IMR-90 (cell line): ENCODE data around the gene HMCN1. TPM values are rescaled to one million over a fixed set of nuclear protein-coding genes. Genes with fewer than 3 reads are reported as not detected.

ENCODE experiments used
- ATAC-seq: fragments of 200-7000 bp; cut with Tn5 transposase; 2 replicates; pipeline ENCODE4 v1.9.1; 2020; ENCODE audit warnings: low read depth, mild to moderate bottlenecking, moderate library complexity
- BruUV-seq: library from RNA; stranded (reverse); fragments of 400-500 nt; replicated peaks from 2 replicates; lab custom pipeline; 2021; lab: Mats Ljungman, UMichigan
- CTCF ChIA-PET: fragments of 300-600 bp; formaldehyde crosslinking; extraction: SDS; loops from one replicate; lab custom pipeline; 2021; ENCODE audit warnings: antibody characterized with exemption; lab: Yijun Ruan, JAX
- POLR2A ChIA-PET: fragments of 300-600 bp; sonication (Branson Sonifier 250); formaldehyde crosslinking; loops from one replicate; lab custom pipeline; 2022; ENCODE audit warnings: antibody characterized with exemption; ENCODE audit not compliant: unreplicated experiment; lab: Charles Lee
- DNase-seq: peaks from one replicate; pipeline ENCODE4 v3.0.0; 2013
- H2AFZ ChIP-seq: replicated peaks from 2 replicates; pipeline ENCODE3; 2013; ENCODE audit warnings: low read length, mild to moderate bottlenecking; ENCODE audit not compliant: poor library complexity
- H2AK5ac ChIP-seq: 2 replicates; pipeline ENCODE4 v1.6.1; 2013; ENCODE audit warnings: low read depth, low read length, inconsistent platforms
- H2AK9ac ChIP-seq: replicated peaks from 2 replicates; pipeline ENCODE3; 2013; ENCODE audit warnings: mild to moderate bottlenecking, low read depth, low read length, moderate library complexity; ENCODE audit not compliant: poor library complexity
- H2BK120ac ChIP-seq: 2 replicates; pipeline ENCODE4 v1.6.1; 2013; ENCODE audit warnings: low read depth, low read length, inconsistent platforms
- H2BK15ac ChIP-seq: 3 replicates; pipeline ENCODE4 v1.6.1; 2013; ENCODE audit warnings: low read depth, low read length, inconsistent platforms
- H2BK20ac ChIP-seq: 2 replicates; pipeline ENCODE4 v1.6.1; 2013; ENCODE audit warnings: low read depth, mild to moderate bottlenecking, inconsistent platforms, low read length, moderate library complexity
- H2BK5ac ChIP-seq: 2 replicates; pipeline ENCODE4 v1.6.1; 2013; ENCODE audit warnings: mild to moderate bottlenecking, low read depth, low read length, inconsistent platforms; ENCODE audit not compliant: poor library complexity, severe bottlenecking
- H3K14ac ChIP-seq: replicated peaks from 2 replicates; pipeline ENCODE4 v1.6.1; 2013; ENCODE audit warnings: low read depth, low read length, inconsistent platforms
- H3K18ac ChIP-seq: 2 replicates; pipeline ENCODE4 v1.6.1; 2013; ENCODE audit warnings: low read depth, low read length, control low read depth
- H3K23ac ChIP-seq: 2 replicates; pipeline ENCODE4 v1.6.1; 2013; ENCODE audit warnings: low read depth, low read length, inconsistent platforms
- H3K27ac ChIP-seq: 2 replicates; pipeline ENCODE4 v1.5.1; 2013; ENCODE audit warnings: mild to moderate bottlenecking, control low read depth, low read length; ENCODE audit not compliant: insufficient read depth
- H3K27me3 ChIP-seq: 2 replicates; pipeline ENCODE4 v1.6.1; 2013; ENCODE audit warnings: low read length; ENCODE audit not compliant: control insufficient read depth, insufficient read depth
- H3K36me3 ChIP-seq: 2 replicates; pipeline ENCODE4 v1.6.1; 2013; ENCODE audit warnings: low read length, mixed read lengths; ENCODE audit not compliant: control insufficient read depth, insufficient read depth
- H3K4ac ChIP-seq: 2 replicates; pipeline ENCODE4 v1.6.1; 2013; ENCODE audit warnings: low read depth, low read length, inconsistent platforms
- H3K4me1 ChIP-seq: 2 replicates; pipeline ENCODE4 v1.6.1; 2013; ENCODE audit warnings: low read length, mixed read lengths; ENCODE audit not compliant: control insufficient read depth, insufficient read depth
- H3K4me2 ChIP-seq: 2 replicates; pipeline ENCODE4 v1.6.1; 2013; ENCODE audit warnings: low read depth, mild to moderate bottlenecking, control low read depth, low read length, moderate library complexity
- H3K4me3 ChIP-seq: 2 replicates; pipeline ENCODE4 v1.5.1; 2013; ENCODE audit warnings: low read depth, mild to moderate bottlenecking, control low read depth, low read length, moderate library complexity; ENCODE audit not compliant: insufficient read depth
- H3K56ac ChIP-seq: 2 replicates; pipeline ENCODE4 v1.6.1; 2013; ENCODE audit warnings: low read length, inconsistent platforms; ENCODE audit not compliant: insufficient read depth; ENCODE audit errors: extremely low read depth
- H3K79me1 ChIP-seq, 2 experiments: 2 replicates each; pipeline ENCODE4 v1.6.1; 2013; ENCODE audit warnings: low read length in 2 of 2, inconsistent platforms in 1 of 2, low read depth in 1 of 2
- H3K9ac ChIP-seq: 2 replicates; pipeline ENCODE4 v1.6.1; 2013; ENCODE audit warnings: low read depth, low read length, control low read depth
- H3K9me1 ChIP-seq: 2 replicates; pipeline ENCODE4 v1.6.1; 2013; ENCODE audit warnings: low read length, inconsistent platforms; ENCODE audit not compliant: insufficient read depth
- H3K9me3 ChIP-seq: 2 replicates; pipeline ENCODE4 v1.6.1; 2013; ENCODE audit warnings: low read length; ENCODE audit not compliant: control insufficient read depth, insufficient read depth
- H4K20me1 ChIP-seq: 2 replicates; pipeline ENCODE4 v1.6.1; 2013; ENCODE audit warnings: low read length, inconsistent platforms; ENCODE audit not compliant: insufficient read depth
- H4K5ac ChIP-seq: 2 replicates; pipeline ENCODE4 v1.6.1; 2013; ENCODE audit warnings: mild to moderate bottlenecking, low read depth, low read length, control low read depth
- H4K8ac ChIP-seq, 2 experiments: 2 replicates each; pipeline ENCODE4 v1.6.1; 2013; ENCODE audit warnings: low read depth in 2 of 2, low read length in 2 of 2, control low read depth in 1 of 2, inconsistent platforms in 1 of 2
- H4K91ac ChIP-seq: 2 replicates; pipeline ENCODE4 v1.6.1; 2013; ENCODE audit warnings: low read depth, low read length, inconsistent platforms; ENCODE audit not compliant: insufficient read depth
- BHLHE40 ChIP-seq: fragments of 150-350 bp; IDR thresholded peaks from 2 replicates; pipeline ENCODE4 v1.6.1; 2016; ENCODE audit warnings: mild to moderate bottlenecking, low read depth, low read length
- CHD1 ChIP-seq: IDR thresholded peaks from 2 replicates; pipeline ENCODE4 v1.6.1; 2012; ENCODE audit warnings: low read depth, low read length, improper control_type of control experiment
- FOS ChIP-seq: fragments of 150-350 bp; IDR thresholded peaks from 2 replicates; pipeline ENCODE4 v1.6.1; 2016; ENCODE audit warnings: low read depth, low read length
- MXI1 ChIP-seq: IDR thresholded peaks from 2 replicates; pipeline ENCODE4 v1.6.1; 2012; ENCODE audit warnings: low read depth, mild to moderate bottlenecking, low read length, moderate library complexity, borderline replicate concordance
- NFE2L2 ChIP-seq: fragments of 150-350 bp; IDR thresholded peaks from 2 replicates; pipeline ENCODE4 v1.6.1; 2016; ENCODE audit warnings: low read depth, mild to moderate bottlenecking, low read length
- POLR2A ChIP-seq: IDR thresholded peaks from 2 replicates; pipeline ENCODE4 v1.6.1; 2012; ENCODE audit warnings: mild to moderate bottlenecking, low read depth, low read length
- RAD21 ChIP-seq: IDR thresholded peaks from 2 replicates; pipeline ENCODE4 v1.6.1; 2012; ENCODE audit warnings: low read length, improper control_type of control experiment
- WGBS, 2 experiments: methylation state at CpG; one replicate each; pipeline versions ENCODE4 v1.1.5 to v1.1.7; 2013; ENCODE audit warnings: missing lambda C conversion rate in 2 of 2; ENCODE audit not compliant: insufficient read length in 1 of 2; ENCODE audit errors: extremely low coverage in 2 of 2; 5-methylcytosine and 5-hydroxymethylcytosine counted together
- dilution Hi-C: fragments of 300-500 bp; cut with HindIII; formaldehyde crosslinking; loops from one replicate; pipeline ENCODE4 v1.14.3; 2018; ENCODE audit warnings: low sequenced_read_pairs; ENCODE audit not compliant: unreplicated experiment
- in situ Hi-C: fragments of 300-500 bp; cut with MboI; formaldehyde crosslinking; loops from 3 replicates; pipeline ENCODE4 v1.14.3; 2019; ENCODE audit warnings: low sequenced_read_pairs, inconsistent platforms, mixed read lengths
- intact Hi-C: fragments of 100-400 bp; cut with micrococcal nuclease; formaldehyde crosslinking; loops from 2 replicates; pipeline ENCODE4 v1.10.0; 2022
- polyA plus RNA-seq, 3 experiments: library from polyadenylated mRNA; depleted of rRNA; stranded (reverse); fragments of >200 nt; gene quantifications; 2 replicates each; pipeline ENCODE4 v1.2.3, GENCODE V29; 2012; ENCODE audit warnings: low replicate concordance in 1 of 3
- total RNA-seq: library from RNA; depleted of rRNA; stranded (reverse); fragments of >200 nt; gene quantifications from 2 replicates; pipeline ENCODE4 v1.2.3, GENCODE V29; 2012
- TF ChIP-seq, protein P1 (sequence below): conservative IDR thresholded peaks from 2 replicates; pipeline ENCODE4 v1.5.1; 2012; ENCODE audit warnings: mild to moderate bottlenecking, low read depth, low read length, improper control_type of control experiment

HMCN1 gene
- total and polyA plus RNA-seq, 2 of the 4 experiments (the other 2 are of a cell fraction) = 6.1 to 11.7 TPM

- intact Hi-C loops (no loop called here), in situ Hi-C loops (no loop called here), dilution Hi-C loops (no loop called here)
- Histone ChIP-seq H3K9me3 (no peaks in the 10 kb centered on the region), H3K27me3 (no peaks in the 10 kb centered on the region), H2BK15ac (no peak overlapping the region), H2AK9ac (no peak overlapping the region), H3K56ac (no peak overlapping the region), H3K18ac (no peak overlapping the region), H4K8ac (no peak overlapping the region), H3K4me2 (no peak overlapping the region), H3K9me1 (no peaks in the 10 kb centered on the region), H3K14ac (no peak overlapping the region), H4K91ac (no peak overlapping the region), H3K27ac (no peak overlapping the region), H3K4me3 (no peak overlapping the region), H4K20me1 (no peaks in the 10 kb centered on the region), H3K9ac (no peak overlapping the region), H2AK5ac (no peak overlapping the region), H2BK120ac (no peak overlapping the region), H2BK20ac (no peak overlapping the region), H3K4me1 (peaks cover 3% of the 10 kb centered on the region; the same call in 1 of the 2 replicates), H3K23ac (no peak overlapping the region), H2BK5ac (no peak overlapping the region), H3K79me1 (no peaks in the 10 kb centered on the region), H3K36me3 (no peaks in the 10 kb centered on the region), H4K5ac (no peak overlapping the region), H2AFZ (no peak overlapping the region), H3K4ac (no peak overlapping the region)
- no CpG with 5 or more reads among the region's 1 CpG for WGBS, 2 experiments
- TF ChIP-seq FOS (no peak), BHLHE40 (no peak), CHD1 (no peak), NFE2L2 (no peak), POLR2A (no peak), MXI1 (no peak), RAD21 (no peak)
- TF ChIP-seq, protein P1, sequence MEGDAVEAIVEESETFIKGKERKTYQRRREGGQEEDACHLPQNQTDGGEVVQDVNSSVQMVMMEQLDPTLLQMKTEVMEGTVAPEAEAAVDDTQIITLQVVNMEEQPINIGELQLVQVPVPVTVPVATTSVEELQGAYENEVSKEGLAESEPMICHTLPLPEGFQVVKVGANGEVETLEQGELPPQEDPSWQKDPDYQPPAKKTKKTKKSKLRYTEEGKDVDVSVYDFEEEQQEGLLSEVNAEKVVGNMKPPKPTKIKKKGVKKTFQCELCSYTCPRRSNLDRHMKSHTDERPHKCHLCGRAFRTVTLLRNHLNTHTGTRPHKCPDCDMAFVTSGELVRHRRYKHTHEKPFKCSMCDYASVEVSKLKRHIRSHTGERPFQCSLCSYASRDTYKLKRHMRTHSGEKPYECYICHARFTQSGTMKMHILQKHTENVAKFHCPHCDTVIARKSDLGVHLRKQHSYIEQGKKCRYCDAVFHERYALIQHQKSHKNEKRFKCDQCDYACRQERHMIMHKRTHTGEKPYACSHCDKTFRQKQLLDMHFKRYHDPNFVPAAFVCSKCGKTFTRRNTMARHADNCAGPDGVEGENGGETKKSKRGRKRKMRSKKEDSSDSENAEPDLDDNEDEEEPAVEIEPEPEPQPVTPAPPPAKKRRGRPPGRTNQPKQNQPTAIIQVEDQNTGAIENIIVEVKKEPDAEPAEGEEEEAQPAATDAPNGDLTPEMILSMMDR = no peak
- no TSS peak for BruUV-seq
- ChIA-PET CTCF (interaction anchor here (0.7 kb wide), 1 partner anchor 523 kb away, joined by 3 read pairs; no protein-coding TSS in a partner anchor), POLR2A (no interaction called here)
- ATAC-seq (no peak), DNase-seq (no peak)
Measured at GRCh38 chr1:185895208-185895900, 161.2 kb downstream of the HMCN1 start.
